Measurements from ENCODE around the gene SRGAP3. TPM values are rescaled to one million over a fixed set of nuclear protein-coding genes. Genes with fewer than 3 reads are reported as not detected.

Gene SRGAP3
- total RNA-seq, 1 donor from 2014 or later: 0.99 TPM

- Mint-ChIP-seq H3K27ac (ENCODE audit: unreplicated experiment) (no peak overlapping the region), H3K4me3 (ENCODE audit: unreplicated experiment) (no peak overlapping the region), H3K36me3 (ENCODE audit: low read depth) (no peaks in the 10 kb centered on the region), H3K4me1 (ENCODE audit: low read depth) (peaks cover 5% of the 10 kb centered on the region), H3K27me3 (ENCODE audit: low read depth) (peaks cover 5% of the 10 kb centered on the region), H3K9me3 (ENCODE audit: low read depth) (no peaks in the 10 kb centered on the region)
- DNase-seq (ENCODE audit: low spot score): no peak
- no peak for TF ChIP-seq CTCF (IDR thresholded peaks at IDR 0.05)
These were observed 125.6 kb downstream of the SRGAP3 start for GRCh38 chr3:9123840-9124239.

- Mint-ChIP-seq H3K36me3 (ENCODE audit: low read depth) (no peaks in the 10 kb centered on the region), H3K27ac (ENCODE audit: unreplicated experiment) (no peak overlapping the region), H3K4me3 (ENCODE audit: unreplicated experiment) (no peak overlapping the region), H3K4me1 (ENCODE audit: low read depth) (peaks cover 5% of the 10 kb centered on the region), H3K9me3 (ENCODE audit: low read depth) (no peaks in the 10 kb centered on the region), H3K27me3 (ENCODE audit: low read depth) (peaks cover 5% of the 10 kb centered on the region)
- no peak for DNase-seq (ENCODE audit: low spot score)
- TF ChIP-seq CTCF (IDR thresholded peaks at IDR 0.05): no peak
These were observed 126.6 kb downstream of the SRGAP3 start for GRCh38 chr3:9122732-9123364.

DNA sequence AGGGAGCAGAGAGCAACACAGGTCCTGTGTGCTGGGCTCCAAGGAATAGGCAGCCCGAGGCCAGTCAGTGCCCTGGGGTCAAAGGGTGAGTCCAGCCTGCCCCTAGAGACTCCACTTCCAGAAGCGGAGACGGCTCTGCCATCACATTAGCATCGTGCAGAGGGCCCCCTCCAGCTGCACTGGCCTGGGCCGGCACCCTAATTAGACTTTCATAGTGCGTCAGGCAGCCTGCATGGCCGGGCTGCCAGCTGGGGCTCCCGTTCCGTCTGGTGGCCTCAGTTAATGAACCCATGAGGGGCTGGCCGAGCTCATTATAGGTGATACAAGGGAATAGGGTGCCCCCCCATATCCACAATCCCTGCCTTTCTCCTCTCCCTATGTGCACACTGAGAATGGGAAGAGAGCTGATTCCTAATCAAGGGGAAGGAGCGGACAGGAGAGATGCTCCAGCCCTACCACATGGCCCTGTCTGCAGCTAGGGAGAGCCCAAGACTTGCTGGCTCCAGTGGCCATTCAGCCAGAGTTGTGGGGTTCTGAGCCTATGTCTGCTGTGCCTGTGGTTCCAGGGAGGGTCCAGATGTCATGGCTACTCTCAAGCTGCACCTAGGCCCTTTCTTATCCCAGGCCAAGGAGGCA, 128.0 kb downstream of the SRGAP3 start:
- no peak overlapping the region for H3K27ac Mint-ChIP-seq (ENCODE audit: unreplicated experiment)
- no peak overlapping the region for H3K4me3 Mint-ChIP-seq (ENCODE audit: unreplicated experiment)
- peaks cover 9% of the 10 kb centered on the region for H3K27me3 Mint-ChIP-seq (ENCODE audit: low read depth)
- no peak for TF ChIP-seq CTCF (IDR thresholded peaks at IDR 0.05)
- no peaks in the 10 kb centered on the region for H3K9me3 Mint-ChIP-seq (ENCODE audit: low read depth)
- DNase-seq (ENCODE audit: low spot score): no peak
- peaks cover 5% of the 10 kb centered on the region for H3K4me1 Mint-ChIP-seq (ENCODE audit: low read depth)
- H3K36me3 Mint-ChIP-seq (ENCODE audit: low read depth): no peaks in the 10 kb centered on the region

DNA sequence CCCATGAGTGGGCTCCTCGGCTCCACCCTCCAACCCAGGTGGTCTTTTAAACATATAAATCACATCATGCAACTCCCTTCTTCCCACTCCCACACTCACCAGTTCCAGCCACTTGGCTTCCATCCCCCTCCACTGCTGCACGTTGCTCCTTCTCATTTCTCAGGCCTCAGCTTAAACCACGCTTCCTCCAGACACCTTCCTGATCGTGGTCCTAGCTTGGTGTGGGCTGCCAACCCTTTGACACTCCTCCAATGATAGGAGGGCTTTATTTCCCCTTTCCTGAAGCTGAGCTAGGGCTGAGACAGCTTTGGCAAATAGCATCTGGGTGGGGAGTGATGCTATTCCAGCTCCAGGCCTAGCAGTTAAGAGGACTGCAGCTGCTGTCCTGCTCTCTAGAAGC, 130.1 kb downstream of the SRGAP3 start:
- TF ChIP-seq CTCF (IDR thresholded peaks at IDR 0.05): no peak
- Mint-ChIP-seq H3K27me3 (ENCODE audit: low read depth) (peaks cover 22% of the 10 kb centered on the region), H3K27ac (ENCODE audit: unreplicated experiment) (no peak overlapping the region), H3K36me3 (ENCODE audit: low read depth) (peaks cover under 1% of the 10 kb centered on the region), H3K4me3 (ENCODE audit: unreplicated experiment) (no peak overlapping the region), H3K4me1 (ENCODE audit: low read depth) (peaks cover 5% of the 10 kb centered on the region), H3K9me3 (ENCODE audit: low read depth) (no peaks in the 10 kb centered on the region)
- no peak for DNase-seq (ENCODE audit: low spot score)

- Mint-ChIP-seq H3K4me3 (ENCODE audit: unreplicated experiment) (no peak overlapping the region), H3K27me3 (ENCODE audit: low read depth) (peaks cover 23% of the 10 kb centered on the region), H3K36me3 (ENCODE audit: low read depth) (peaks cover 1% of the 10 kb centered on the region), H3K9me3 (ENCODE audit: low read depth) (peaks cover 3% of the 10 kb centered on the region), H3K27ac (ENCODE audit: unreplicated experiment) (no peak overlapping the region), H3K4me1 (ENCODE audit: low read depth) (peaks cover 5% of the 10 kb centered on the region)
- TF ChIP-seq CTCF (IDR thresholded peaks at IDR 0.05): no peak
- no peak for DNase-seq (ENCODE audit: low spot score)
These were observed 131.2 kb downstream of the SRGAP3 start for GRCh38 chr3:9118222-9118621.
